KG1 (cell line): ENCODE data around the gene RASA3.
"Not testable (repeated sequence)": the region's sequence is repeated elsewhere in the genome, so short reads cannot be mapped to it uniquely, and the experiment has no call there.

Experiments used
- DNase-seq: peaks from one replicate; lab custom pipeline; 2025; lab: John Stamatoyannopoulos, UW

The RASA3 gene

DNA sequence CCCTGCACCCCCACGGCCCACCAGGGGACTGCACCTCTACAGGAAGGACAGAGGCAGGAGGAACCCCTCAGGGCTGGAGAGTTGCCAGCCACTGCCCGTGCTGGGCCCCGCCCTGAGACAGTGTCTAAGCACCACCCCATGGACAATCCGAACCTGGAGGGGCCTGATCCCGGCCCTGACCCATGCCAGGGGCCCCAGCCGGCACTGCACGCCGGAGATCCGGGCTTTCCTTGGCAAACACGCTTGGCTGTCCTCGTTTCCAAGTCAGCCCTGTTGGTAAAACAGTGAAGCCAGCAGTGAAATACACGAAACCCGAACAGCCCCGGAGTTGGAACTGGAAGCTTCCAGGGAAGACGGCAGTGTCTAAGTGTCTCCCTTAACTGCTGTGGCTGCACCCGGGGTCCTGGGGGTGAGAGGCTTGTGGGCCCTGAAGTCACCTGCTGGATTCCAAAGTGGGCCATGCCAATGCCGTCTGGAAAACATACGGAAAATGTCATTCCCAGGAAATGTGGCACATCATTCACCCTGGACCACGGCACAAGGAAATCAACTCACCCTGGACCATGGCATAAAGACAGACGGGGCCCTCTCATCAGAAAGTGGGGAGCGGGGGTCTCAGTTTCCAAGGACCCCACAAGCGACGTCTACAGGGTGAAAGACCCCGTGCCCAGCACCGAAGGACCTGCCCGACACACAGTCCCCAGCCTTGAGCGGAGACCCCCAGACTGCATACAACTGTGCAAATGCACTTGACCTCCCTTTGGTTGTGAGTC is 30.9 kb downstream of the RASA3 start:
- no peak for DNase-seq

DNA sequence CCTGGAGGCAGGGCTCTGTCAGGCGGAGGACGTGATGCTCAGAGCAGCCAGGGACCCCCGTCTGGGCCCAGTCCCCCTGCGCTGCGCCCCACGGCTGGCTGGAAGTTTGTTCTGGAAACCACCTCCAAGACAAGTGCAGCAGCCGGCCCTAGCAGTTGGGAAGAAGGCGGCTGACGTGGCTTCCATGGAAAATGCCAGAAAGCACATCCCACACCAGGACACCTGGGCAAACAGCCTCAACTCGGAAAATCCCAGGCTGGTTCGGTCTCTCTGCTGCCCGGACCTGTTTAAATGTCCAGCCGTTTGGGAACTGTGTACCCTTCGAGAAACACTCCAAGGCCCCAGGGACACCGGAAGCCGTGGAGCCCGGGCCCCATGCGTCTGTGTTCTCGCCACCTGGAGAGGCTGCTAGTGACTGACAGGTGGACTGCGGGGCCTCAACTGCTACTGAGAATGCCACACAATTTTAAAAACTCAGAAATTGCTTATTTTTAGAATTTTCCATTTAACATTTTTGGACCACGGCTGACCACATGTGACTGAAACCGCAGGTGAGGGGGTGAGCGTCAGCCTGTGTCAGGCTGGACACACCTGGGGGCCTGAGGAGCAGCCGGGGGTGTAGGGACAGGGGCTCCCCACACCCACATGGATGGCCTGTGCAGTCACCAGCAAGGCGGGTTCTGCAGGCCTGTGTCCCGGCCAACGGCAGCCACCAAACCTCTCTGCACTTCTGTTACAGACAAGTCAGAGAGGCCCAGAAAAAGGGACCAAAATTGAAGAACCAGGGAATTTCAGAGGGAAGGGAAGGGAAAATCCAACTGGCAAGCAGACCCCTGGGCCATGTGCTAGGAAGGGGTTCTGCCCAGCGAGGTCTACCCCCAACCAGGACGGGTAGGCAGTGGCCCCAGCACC is 31.7 kb downstream of the RASA3 start:
- DNase-seq: no peak

- DNase-seq: no peak
These were observed 32.4 kb downstream of the RASA3 start for GRCh38 chr13:114099918-114100445.

DNA sequence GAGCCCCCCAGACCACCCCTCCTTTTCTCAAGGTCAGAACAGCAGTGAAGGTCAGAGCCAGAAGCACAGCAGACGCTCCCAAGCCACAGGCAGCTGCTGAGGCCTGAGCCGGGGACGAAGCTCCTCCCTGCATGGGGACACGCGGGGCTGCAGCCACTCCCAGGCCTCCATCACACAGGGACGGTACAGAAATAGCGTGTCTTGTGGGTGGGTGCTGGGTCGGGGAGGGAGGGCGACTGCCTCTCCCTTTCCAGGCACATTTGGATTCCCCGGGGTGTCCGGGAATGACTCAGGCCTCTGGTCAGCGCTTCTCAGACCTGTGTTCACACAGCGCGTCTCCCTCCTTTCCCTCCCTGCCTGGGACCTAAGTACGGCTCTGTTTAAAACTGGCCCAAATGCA is 33.2 kb downstream of the RASA3 start:
- no peak for DNase-seq

GRCh38 chr13:114098689-114099056 is 33.8 kb downstream of the RASA3 start:
- not testable (repeated sequence) for DNase-seq

GRCh38 chr13:114097893-114098688 is 34.3 kb downstream of the RASA3 start:
- DNase-seq: no peak

DNA sequence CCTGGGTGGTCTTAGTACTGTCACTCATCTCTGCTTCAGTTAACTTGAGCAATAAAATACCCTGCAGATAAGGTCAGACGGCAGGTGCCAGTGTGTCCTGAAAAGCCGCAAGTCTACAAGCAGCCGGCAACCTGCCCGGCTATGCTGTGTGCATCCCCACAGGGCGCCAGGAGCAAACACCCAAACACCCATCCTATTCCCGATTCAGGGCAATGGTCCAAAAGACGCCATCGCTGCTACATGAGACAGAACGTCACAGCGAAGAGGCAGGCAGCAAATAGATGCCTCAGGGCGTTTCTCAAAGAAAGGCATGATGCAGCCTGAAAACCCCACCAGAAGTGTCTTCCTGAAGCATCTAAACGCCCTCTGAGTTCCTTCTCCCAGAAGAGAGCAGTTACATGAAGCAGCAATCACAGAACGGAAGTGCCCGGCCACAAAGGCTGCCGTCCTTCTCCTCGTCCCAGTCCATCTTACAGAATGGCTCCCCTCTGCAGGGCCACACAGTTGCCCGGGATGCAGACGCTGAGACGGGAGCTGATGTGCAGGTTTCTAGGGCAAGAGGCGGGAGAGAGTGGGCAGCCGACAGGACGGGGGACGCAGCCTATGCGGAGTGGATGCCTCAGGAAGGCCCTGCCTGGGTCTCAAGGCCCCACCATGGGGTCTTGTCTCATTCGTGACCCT is 35.1 kb downstream of the RASA3 start:
- no peak for DNase-seq

GRCh38 chr13:114096811-114097211 is 35.6 kb downstream of the RASA3 start:
- DNase-seq: no peak

DNA sequence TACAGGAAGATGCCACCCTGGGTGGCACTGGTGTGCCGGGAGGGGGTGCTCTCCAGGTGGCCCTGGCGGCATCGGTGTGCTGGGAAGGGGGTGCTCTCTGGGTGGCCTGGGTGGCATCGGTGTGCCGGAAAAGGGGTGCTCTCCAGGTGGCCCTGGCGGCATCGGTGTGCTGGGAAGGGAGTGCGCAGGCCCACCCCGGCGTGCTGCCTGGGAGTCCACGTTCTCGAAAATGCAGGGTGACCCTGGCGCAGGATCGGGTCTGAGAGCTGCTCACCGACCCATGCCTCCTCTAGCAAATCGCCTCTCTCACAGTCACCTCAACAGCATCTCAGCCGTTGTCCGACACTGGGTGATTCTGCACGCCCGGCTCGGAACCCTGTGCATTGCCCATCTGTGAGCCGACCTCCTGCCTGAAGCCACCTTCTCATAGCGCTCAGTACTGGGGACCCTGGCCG is 36.4 kb downstream of the RASA3 start:
- DNase-seq: no peak

- no peak for DNase-seq
These were observed 36.9 kb downstream of the RASA3 start for GRCh38 chr13:114095486-114095885.

GRCh38 chr13:114093118-114093517 is 39.3 kb downstream of the RASA3 start:
- DNase-seq: no peak

DNA sequence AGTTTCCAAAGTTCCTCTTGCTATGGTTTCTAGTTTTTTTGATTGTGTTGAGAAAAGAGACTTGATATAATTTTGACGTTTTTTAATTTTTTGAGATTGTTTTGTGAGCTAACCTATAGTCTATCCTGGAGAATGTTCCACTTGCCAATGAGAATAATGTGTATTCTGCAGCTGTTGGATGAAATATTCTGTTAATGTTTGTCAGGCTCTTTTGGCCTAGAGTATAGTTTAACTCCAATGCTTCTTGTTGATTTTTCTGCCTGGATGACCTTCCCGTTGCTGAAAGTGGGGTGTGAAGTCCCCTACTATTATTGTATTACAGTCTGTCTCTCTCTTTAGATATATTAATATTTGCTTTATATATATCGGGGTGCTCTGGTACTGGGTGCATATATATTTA is 40.0 kb downstream of the RASA3 start:
- no peak for DNase-seq

DNA sequence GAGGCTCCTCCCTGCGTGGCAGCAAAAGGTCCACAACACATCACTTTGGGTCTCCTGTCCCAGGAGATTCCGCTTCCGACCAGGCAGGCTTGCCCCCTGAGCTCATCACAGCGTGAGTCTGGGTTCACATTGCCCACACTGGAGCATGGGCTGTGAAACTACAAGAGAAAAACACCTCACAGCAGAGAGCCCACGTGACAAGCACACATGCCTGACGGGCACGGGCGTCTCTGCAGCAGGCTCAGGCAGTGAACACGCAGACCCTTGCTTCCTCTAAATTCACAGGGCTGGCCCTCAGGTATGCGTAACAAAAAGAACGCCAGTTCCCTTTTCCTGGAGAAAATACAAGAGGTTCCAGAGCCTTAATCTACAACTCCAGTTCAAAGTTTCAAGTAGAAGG is 41.9 kb downstream of the RASA3 start:
- DNase-seq: no peak

- DNase-seq: no peak
These were observed 42.5 kb downstream of the RASA3 start for GRCh38 chr13:114089751-114090400.

DNA sequence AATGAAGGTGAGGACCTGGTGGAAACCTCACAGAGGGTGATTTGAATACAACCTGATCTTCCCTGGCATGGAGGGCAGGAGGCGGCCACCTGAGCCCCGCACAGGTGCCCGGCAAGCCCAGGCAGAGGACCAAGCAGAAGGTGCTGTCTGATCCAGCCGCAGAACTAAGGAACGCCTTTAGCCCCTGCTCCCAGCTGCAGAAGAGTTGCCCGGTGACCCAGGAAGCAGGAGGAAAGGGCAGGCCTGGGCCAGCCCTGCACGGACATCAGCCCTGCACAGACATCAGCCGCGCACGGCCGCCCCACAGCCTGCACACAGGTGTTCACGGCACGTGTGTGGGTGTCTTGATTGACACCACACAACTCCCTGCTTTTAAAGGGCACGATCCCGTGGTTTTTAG is 43.1 kb downstream of the RASA3 start:
- no peak for DNase-seq

DNA sequence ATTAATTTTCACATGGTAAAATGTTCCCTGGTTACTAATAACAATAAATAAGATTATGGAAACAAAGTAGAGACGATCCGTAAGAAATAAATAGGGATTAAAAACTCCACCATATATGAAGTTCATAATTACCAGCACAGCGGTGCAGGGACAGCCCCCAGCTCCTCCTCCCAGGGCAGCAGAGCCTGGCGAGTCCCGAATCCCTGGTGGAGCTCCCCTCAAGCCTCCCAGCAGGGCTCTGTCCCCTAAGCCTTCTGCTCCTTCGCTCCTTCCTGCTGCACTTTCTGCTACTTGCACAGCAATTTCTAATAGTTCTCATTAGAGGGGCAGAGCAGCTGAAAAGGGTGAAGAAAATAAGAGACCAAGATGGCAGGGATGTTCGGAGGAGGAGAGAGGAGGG is 43.6 kb downstream of the RASA3 start:
- DNase-seq: no peak

GRCh38 chr13:114088234-114088633 is 44.2 kb downstream of the RASA3 start:
- DNase-seq: no peak

DNA sequence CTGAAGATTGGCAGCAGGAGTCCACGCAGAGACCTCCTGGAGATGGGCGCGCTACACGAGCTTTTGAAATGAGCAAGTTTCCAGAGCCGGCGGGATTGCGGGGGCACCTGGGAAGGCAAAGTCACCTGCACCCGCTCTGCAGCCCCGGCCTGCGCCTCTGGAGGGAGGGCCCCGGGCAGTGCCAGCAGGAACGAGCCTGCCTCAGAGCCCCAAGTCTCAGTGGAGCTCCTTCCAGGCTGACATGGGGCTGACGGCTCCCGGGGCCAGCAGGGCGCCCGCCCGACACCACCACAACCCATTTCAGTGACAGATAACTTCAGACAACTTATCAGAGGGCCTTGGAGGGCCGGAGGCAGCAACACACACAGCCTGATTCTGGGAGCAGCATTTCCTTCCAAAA is 45.0 kb downstream of the RASA3 start:
- no peak for DNase-seq

- no peak for DNase-seq
These were observed 49.4 kb downstream of the RASA3 start for GRCh38 chr13:114082849-114083645.
